HT-29 (cell line): ENCODE measurements around the gene RASSF4. TPM values are rescaled to one million over a fixed set of nuclear protein-coding genes. Genes with fewer than 3 reads are reported as not detected.
"Not testable (repeated sequence)": the region's sequence is repeated elsewhere in the genome, so short reads cannot be mapped to it uniquely, and the experiment has no call there.

Experiments
- DNase-seq: peaks from one replicate; pipeline ENCODE4 v3.0.0-alpha.2; 2015; ENCODE audit warnings: low spot score
- total RNA-seq: library from RNA; depleted of rRNA; stranded (reverse); fragments of >200 nt; shearing (Covaris generic); gene quantifications from 2 replicates; pipeline ENCODE4 v1.2.3, GENCODE V29; 2014; rRNA removed

The RASSF4 gene
- total RNA-seq, 1 experiment from 2014 or later: 1.2 TPM

DNA sequence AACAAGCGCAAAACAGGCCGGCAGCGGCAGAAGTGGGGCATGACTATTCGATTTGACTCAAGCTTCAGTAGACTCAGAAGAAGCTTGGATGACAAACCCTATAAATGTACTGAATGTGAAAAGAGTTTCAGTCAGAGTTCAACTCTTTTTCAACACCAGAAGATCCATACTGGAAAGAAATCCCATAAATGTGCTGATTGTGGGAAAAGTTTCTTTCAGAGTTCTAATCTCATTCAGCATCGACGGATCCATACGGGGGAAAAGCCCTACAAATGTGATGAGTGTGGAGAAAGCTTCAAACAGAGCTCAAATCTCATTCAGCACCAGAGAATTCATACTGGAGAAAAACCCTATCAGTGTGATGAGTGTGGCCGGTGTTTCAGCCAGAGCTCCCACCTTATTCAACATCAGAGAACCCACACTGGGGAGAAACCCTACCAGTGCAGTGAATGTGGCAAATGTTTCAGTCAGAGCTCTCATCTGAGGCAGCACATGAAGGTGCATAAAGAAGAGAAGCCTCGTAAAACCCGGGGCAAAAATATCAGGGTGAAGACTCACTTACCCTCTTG is 43.9 kb downstream of the RASSF4 start:
- DNase-seq: no peak

DNA sequence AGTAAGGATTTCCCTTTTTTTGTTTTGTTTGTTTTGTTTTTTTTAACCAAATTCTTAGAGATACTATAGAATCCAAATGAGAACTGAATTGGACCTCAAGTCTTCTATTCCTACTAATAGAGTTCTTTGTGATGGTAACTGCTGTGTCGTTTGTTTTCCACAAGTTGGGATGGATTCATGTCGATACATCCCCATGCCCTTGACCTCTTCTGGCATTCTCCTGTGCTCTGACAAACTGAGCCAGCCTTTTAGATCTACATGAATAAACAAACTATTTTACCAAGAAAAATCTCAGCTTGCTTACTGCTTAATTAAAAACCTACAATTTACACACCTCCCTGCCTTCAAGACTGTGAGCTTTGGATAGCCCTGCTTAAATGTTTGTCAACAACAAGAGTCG is 45.1 kb downstream of the RASSF4 start:
- no peak for DNase-seq

DNA sequence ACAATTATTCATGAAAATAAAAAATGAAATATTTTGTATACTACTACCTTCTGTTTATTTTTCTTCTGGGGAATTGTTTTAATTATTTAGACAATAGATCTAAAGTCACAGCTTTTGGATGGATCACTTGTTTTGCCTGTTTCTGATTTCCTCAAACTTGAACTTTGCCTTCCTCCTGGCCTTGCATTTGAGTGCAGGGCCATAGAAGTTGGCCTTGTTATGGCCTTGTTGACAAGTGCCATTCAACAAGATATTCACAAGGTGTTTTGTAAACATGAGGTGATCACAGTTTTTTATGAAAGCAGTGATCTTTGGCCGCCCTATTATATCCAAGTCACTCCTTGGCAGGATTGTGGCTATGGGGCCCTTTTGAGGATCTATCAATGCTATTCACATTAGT is 45.7 kb downstream of the RASSF4 start:
- DNase-seq: no peak

DNA sequence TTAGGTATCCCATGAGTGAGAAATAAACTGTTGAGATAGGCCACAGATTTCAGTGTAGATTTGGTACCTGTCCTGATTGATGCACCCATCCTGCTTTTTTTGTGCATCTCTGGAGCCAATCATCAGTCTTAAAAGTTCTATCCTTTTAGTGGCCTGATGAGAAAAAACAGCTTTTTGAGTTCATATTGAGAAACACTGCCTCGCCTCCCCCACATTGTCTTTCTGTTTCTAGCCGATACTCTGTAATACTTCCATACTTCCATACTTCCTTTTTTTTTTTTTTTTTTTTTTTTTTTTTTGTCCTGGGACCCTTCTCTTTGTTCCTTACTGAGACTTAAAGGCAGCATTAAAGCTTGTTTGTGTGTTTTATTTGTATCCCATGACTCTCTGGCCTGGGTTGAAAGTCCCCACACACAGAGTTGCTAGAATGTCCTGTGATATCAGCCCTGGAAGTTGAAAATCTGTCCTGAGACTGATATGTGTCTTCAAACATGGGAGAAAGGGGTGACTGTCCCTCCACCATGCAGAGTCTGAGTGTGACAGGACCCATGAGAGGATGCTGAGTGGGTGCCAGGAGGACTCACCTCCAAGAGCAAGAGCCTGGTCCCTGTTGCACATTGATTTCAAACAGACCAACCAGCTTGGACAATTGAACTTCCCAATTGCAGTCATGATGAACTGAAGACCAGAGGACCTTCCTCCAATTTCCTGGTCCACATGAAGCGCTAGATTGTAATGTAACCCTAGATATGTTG is 46.9 kb downstream of the RASSF4 start:
- no peak for DNase-seq

DNA sequence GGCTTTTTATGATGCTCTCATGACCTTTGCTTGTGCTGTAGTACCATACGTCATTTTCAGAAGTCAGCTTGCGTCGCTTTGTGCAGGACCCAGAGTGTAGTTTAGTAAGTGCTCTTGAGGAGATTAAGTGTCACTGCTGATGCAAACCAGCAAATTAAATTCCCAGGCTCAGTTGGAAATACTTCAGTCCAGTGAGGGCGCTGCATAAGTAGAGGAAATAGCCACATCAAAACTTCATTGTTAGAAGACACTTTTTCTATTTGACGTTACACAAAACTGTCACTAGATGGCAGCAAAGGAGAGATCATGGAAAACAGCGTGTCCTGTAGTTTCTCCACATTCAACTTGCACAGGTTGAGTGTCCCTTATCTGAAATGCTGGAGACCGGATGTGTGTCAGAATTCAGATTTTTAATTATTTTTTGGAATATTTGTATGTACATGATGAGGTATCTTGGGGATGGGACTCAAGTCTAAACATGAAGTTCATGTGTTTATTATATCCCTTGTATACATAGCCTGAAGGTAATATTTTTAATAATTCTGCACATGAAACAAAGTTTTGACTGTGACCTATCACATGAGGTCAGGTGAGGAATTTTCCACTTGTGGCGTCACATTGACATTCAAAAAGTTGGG is 49.0 kb downstream of the RASSF4 start:
- DNase-seq: peak; percentile 92

DNA sequence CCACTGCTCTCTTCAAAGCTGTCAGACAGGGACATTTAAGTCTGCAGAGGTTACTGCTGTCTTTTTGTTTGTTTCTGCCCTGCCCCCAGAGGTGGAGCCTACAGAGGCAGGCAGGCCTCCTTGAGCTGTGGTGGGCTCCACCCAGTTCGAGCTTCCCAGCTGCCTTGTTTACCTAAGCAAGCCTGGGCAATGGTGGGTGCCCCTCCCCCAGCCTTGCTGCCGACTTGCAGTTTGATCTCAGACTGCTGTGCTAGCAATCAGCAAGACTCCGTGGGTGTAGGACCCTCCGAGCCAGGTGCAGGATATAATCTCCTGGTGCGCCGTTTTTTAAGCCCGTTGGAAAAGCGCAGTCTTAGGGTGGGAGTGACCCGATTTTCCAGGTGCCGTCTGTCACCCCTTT is 55.0 kb downstream of the RASSF4 start:
- not testable (repeated sequence) for DNase-seq

DNA sequence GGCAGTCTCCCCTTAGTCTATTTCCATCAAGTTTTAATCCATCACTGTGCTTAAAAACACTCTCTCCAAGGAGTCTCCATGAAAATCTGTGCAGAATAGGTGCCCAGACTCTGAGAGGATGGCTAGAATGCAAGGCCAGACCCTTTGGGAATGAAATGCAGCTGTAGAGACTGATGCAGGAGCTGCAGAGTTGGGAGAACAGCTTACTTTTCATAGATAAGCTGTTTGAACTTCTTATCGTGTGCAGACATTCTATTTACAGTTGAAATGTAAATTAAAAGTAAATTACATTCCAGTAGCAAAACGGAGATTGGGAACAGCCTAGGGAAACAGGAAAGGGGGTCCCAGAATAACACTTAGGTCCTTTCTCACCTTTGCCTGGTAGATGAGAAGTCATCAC is 56.0 kb downstream of the RASSF4 start:
- DNase-seq: no peak

DNA sequence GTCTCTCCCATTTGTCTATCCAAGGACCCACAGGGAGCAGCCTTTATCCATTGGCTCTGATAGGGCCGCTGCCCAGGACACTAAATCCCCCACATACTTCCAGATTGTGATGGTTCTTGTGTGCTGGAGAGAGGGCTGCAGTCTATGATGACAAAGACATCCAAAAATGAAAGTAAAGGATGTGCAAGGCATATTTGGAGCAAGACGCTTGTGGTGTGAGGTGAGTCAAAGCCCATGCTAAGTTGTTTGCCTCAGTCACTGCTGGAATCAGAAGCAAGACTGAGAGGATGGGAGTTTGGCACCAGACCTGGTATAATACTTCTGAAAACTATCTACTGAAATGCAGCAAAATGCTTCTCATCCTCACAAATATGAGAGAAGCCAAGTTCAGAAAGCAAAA is 63.8 kb downstream of the RASSF4 start:
- no peak for DNase-seq

DNA sequence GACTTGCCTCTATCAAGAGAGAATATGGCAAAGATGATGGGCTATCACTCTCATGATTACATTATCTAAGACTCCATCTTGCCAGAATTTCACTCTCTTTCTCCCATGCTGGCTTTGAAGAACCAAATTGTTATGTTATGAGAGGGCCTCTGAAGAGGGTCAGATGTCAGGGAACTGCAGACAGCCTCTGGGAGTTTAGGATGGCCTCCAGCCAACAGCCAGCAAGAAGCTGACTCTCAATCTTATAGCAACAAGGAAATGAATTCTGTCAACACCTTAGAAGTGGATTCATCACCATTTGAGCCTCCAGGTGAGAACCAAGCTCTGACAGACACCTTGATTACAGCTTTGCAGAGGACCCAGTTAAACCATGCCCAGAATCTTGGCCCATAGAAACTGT is 74.7 kb downstream of the RASSF4 start:
- DNase-seq: no peak

DNA sequence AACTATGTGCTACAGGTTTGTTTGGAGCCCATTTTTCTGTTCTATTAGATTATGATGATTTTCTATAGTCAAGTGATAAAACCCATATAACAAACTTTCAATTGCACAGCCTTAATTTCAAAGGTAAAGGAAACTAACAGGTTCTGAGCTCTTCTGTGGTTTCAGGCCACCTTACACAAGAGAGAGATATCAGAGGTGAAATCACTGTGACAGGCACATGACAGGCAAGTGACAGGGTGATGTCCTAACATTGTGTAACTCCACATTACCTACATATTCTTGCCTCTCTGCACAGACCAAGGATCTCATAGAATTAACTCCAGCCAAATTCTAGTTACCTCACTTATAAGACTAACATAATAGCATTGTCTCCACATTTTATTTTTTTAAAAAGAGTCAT is 76.1 kb downstream of the RASSF4 start:
- no peak for DNase-seq

DNA sequence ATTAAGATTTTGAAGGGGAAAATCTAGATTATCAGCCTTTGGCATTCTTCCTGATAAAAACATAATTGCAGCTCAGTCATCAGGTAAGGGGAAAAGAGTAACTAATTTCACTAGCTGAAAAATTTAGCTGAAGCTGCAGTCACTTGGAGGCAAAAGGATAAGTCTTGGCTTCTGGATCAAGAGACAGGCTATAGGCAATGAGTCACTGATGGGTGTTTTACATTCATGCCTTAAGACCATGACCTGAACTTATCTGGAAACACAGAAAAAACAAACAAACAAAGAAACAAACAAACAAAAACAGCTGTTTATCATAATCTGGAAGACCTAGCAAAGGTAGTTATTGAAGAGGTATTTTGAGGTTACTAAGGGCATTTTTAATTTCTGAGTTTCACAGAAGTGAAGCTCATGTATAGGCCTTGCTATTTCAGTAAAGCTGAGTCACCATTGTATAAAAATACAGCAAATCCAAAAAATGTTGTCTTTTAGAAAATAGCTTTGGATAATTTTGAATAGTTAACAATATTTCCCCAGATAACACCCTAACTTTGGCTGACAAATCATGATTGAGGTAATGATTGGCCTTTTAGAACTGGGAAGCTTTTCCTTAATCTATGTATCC is 81.4 kb downstream of the RASSF4 start:
- DNase-seq: no peak

DNA sequence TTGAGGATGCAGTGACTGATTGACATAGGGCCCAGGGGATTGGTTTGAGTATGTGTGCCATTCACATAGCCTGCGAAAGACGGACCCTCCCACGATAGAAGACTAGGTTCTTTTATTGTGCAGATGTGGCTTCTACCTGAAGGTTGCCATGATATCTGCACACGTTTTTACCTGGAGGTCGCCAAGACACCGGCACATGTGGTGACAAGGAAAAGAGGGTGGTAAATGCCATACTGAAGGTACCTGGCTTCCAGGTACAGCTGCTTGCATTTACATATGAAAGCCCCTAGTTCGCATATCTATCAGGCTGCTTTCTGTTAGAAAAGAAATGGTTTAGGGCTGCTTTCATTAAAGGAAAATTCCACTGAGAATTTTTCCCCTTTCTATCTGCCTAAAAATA is 84.7 kb downstream of the RASSF4 start:
- no peak for DNase-seq

Other genes starting within 250 kb of the RASSF4 start
- gene TMEM72, start 48.5 kb upstream of the RASSF4 start, total RNA-seq: not detected in 2 replicates
- 67.2 and 68.3 TPM in 2 replicates for gene DEPP1, start 19.0 kb downstream of the RASSF4 start, total RNA-seq
- gene ZNF22, start 41.1 kb downstream of the RASSF4 start, total RNA-seq: 8.1 and 11.7 TPM in 2 replicates